ENCODE measurements around the gene CORO7. TPM values are rescaled to one million over a fixed set of nuclear protein-coding genes. Genes with fewer than 3 reads are reported as not detected.

Gene CORO7
- polyA plus RNA-seq, 1 of the 3 experiments (the other 2 are of a cell fraction) = 25.8 TPM

- peaks cover 77% of the 10 kb centered on the region for H3K79me2 ChIP-seq (ENCODE audit: insufficient read depth)
- H3K27me3 ChIP-seq (ENCODE audit: insufficient read depth) = no peaks in the 10 kb centered on the region
- no peak for DNase-seq
- 87% methylated on average over 13 of the region's 13 CpGs for WGBS (ENCODE audit: low lambda C conversion rate)
- no peak overlapping the region for H3K27ac ChIP-seq (ENCODE audit: low read depth in 2 of 2, low read length in 1 of 2)
- H3K9ac ChIP-seq = no peak overlapping the region
- ChIA-PET POLR2A (no interaction called here), CTCF (interaction anchor here (0.9 to 3.5 kb wide), 7 partner anchors 10 to 84 kb away, joined by 4 to 22 read pairs (median 9); partner anchors contain the start of gene TFAP4)
- H2AFZ ChIP-seq (ENCODE audit: low read depth) = no peak overlapping the region
- peaks cover 70% of the 10 kb centered on the region for H4K20me1 ChIP-seq (ENCODE audit: insufficient read depth)
- H3K4me3 ChIP-seq (ENCODE audit: low read depth in 2 of 2, low read length in 1 of 2) = no peak overlapping the region
- H3K36me3 ChIP-seq (replicated peaks in 1 of 2; ENCODE audit: control insufficient read depth in 1 of 2, insufficient read depth in 2 of 2, low read length in 1 of 2) = no peaks in the 10 kb centered on the region
- H3K9me3 ChIP-seq = no peaks in the 10 kb centered on the region
- H3F3A ChIP-seq (replicated peaks; ENCODE audit: insufficient read depth) = peaks cover 5% of the 10 kb centered on the region
- TF ChIP-seq JUND (IDR thresholded peaks at IDR 0.05) (no peak), TEAD4 (IDR thresholded peaks at IDR 0.05; ENCODE audit: borderline replicate concordance, insufficient read depth) (no peak), ELF1 (IDR thresholded peaks at IDR 0.05) (no peak), FOXM1 (IDR thresholded peaks at IDR 0.05; ENCODE audit: low read depth) (no peak), TAF1 (IDR thresholded peaks at IDR 0.05; ENCODE audit: borderline replicate concordance, low read depth, low read length) (no peak), SMC3 (IDR thresholded peaks at IDR 0.05; ENCODE audit: low read depth, low read length) (no peak), RAD21 (IDR thresholded peaks at IDR 0.05; ENCODE audit: low read length) (no peak), RFX5 (IDR thresholded peaks at IDR 0.05; ENCODE audit: low read length) (no peak), NFIC (IDR thresholded peaks at IDR 0.05; ENCODE audit: borderline replicate concordance) (no peak), IRF3 (IDR thresholded peaks at IDR 0.05; ENCODE audit: low read depth, low read length) (no peak)
- peak overlapping the region; percentile 99; the same call in 1 of the 2 replicates for H3K4me2 ChIP-seq
- H3K9me2 ChIP-seq = no peaks in the 10 kb centered on the region
- H3K4me1 ChIP-seq (ENCODE audit: control insufficient read depth in 1 of 2, insufficient read depth in 2 of 2, low read depth in 1 of 2, low read length in 1 of 2) = peaks cover 13 to 50% of the 10 kb centered on the region in 2 experiments; a peak in 1 of 4 replicates
These were observed 97.9 kb downstream of the CORO7 start for GRCh38 chr16:4318451-4318910.

GRCh38 chr16:4317532-4318450 lies 98.6 kb downstream of the CORO7 start:
- Histone ChIP-seq H3K4me3 (ENCODE audit: low read depth in 2 of 2, low read length in 1 of 2) (peak overlapping the region; percentile 76 to 81), H2AFZ (ENCODE audit: low read depth) (no peak overlapping the region), H3K79me2 (ENCODE audit: insufficient read depth) (peaks cover 70% of the 10 kb centered on the region), H3K9ac (peak overlapping the region; percentile 80; the same call in 1 of the 2 replicates), H3K4me1 (ENCODE audit: control insufficient read depth in 1 of 2, insufficient read depth in 2 of 2, low read depth in 1 of 2, low read length in 1 of 2) (peaks cover 13 to 47% of the 10 kb centered on the region in 2 experiments; a peak in 1 of 4 replicates), H3F3A (replicated peaks; ENCODE audit: insufficient read depth) (peaks cover 5% of the 10 kb centered on the region), H3K27ac (ENCODE audit: low read depth in 2 of 2, low read length in 1 of 2) (peak overlapping the region; percentile 63 to 78; a peak in 3 of 4 replicates), H3K4me2 (peak overlapping the region; percentile 99), H3K9me3 (no peaks in the 10 kb centered on the region), H3K27me3 (ENCODE audit: insufficient read depth) (no peaks in the 10 kb centered on the region), H3K9me2 (no peaks in the 10 kb centered on the region), H4K20me1 (ENCODE audit: insufficient read depth) (peaks cover 63% of the 10 kb centered on the region), H3K36me3 (replicated peaks in 1 of 2; ENCODE audit: control insufficient read depth in 1 of 2, insufficient read depth in 2 of 2, low read length in 1 of 2) (no peaks in the 10 kb centered on the region)
- WGBS (ENCODE audit: low lambda C conversion rate) = 80% methylated on average over 9 of the region's 12 CpGs
- no peak for DNase-seq
- TF ChIP-seq GABPA (IDR thresholded peaks at IDR 0.05; ENCODE audit: low read depth) (no peak), FOXM1 (IDR thresholded peaks at IDR 0.05; ENCODE audit: low read depth) (no peak), YY1 (IDR thresholded peaks at IDR 0.05; ENCODE audit: low read depth) (no peak), EZH2phosphoT487 (IDR thresholded peaks at IDR 0.05; ENCODE audit: borderline replicate concordance, low read depth) (no peak), FOSL2 (IDR thresholded peaks at IDR 0.05; ENCODE audit: borderline replicate concordance, low read depth) (no peak), EP300 (IDR thresholded peaks at IDR 0.05; ENCODE audit: borderline replicate concordance in 1 of 2, low read depth in 1 of 2, low read length in 1 of 2) (no peak), IRF3 (IDR thresholded peaks at IDR 0.05; ENCODE audit: low read depth, low read length) (no peak), RCOR1 (IDR thresholded peaks at IDR 0.05; ENCODE audit: low read length) (no peak), MEF2A (IDR thresholded peaks at IDR 0.05; ENCODE audit: borderline replicate concordance, low read depth) (no peak), ZBTB33 (IDR thresholded peaks at IDR 0.05; ENCODE audit: borderline replicate concordance, low read depth) (no peak)
- CTCF ChIA-PET = interaction anchor here (0.9 to 3.5 kb wide), 10 partner anchors 10 to 117 kb away, joined by 3 to 22 read pairs (median 6); partner anchors contain the start of gene TFAP4
- POLR2A ChIA-PET = interaction anchor here (1.4 kb wide), 1 partner anchor 45 kb away, joined by 5 read pairs; the partner anchor contains the start of gene TFAP4

All from SK-N-SH (cell line).